ENCODE data around the gene SSBP2.

The SSBP2 gene

DNA sequence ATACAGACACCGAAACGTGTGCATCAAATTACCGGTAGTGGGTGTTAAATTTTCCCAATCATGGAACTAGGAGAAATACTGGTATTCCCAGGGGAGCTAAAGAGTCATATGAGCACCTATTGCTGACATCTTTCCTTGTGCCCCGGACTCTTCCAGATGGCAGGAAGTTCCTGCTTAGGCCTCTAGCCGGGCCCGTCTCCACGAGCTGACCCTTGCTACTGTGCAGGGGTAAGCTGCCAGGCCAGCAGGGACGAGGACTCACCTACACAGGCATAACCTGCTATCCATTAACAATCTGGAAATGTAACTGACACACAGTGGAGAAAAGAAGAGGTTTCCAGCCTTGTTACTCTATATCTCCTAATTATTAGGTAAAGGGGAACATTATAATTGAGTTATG is 16.2 kb upstream of the SSBP2 start:
- DNase-seq (ENCODE audit: low read depth in 2 of 2), result no peak

DNA sequence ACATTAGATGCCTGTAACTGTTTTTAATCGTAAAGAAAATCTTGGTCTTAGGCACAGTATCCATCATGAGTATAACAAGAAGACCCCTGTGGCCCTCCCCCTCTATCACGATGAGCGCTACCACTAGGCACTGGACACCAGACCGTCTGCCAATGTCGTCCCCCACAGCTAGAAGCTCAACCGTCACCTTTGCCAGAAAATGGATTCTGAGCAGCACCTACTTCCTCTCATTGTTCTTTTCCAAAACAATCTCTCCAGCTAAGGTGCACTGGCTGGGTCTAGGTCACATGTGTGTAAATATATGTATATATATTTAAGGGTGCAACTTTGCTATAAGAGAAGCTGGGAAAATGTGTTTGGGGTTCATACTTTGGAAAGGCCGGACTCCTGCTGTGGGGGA is 15.7 kb upstream of the SSBP2 start:
- no peak for DNase-seq (ENCODE audit: low read depth in 2 of 2)

DNA sequence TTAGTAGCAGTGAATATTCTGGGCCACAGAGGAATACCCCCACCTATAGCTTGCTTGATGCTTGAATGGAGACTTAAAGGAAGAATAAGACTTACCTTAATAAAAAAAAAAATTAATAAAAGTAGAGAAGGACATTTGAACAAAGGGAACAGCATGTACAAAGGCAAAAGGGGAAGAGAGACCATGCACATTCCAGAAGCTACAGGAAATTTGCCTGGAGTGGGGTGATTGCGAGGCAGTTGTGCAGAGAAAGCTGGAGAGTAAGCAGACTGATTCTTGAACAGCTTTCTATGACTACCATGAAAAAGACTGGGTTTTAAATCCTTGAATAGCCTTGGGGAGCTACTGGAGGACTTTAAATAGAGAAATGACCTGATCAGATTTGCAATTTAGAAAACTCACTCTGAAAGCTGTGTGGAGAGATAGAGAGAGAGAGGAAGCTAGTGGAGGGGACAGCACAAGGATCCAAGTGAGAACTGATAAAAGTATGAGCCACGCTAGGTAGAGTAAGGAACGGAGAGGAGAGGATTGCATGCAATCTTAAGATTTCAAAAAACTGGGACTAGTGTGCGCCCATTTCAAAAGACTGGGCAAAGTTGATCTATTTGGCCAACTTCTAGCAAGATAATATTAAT is 12.5 kb upstream of the SSBP2 start:
- DNase-seq (ENCODE audit: low read depth in 2 of 2), result no peak

DNA sequence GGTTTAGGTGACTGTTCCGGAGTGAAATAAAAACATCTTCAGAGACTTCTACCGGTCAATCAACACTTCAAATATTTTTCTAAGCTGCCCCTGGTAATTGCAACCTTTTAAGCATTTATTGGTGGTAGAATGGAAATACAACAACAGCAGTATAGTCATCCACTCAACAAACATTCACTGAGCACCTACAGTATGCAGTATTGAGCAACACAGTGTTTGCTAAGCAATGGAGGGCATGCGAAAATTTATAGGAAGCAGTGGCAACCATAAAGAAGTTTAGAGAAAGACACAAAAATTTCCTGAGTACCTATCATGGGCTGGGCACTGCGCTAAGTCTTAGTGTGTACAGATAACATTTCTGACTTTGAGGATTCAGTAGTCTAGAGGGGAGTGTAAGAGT is 12.0 kb upstream of the SSBP2 start:
- DNase-seq (ENCODE audit: low read depth in 2 of 2), result no peak

DNA sequence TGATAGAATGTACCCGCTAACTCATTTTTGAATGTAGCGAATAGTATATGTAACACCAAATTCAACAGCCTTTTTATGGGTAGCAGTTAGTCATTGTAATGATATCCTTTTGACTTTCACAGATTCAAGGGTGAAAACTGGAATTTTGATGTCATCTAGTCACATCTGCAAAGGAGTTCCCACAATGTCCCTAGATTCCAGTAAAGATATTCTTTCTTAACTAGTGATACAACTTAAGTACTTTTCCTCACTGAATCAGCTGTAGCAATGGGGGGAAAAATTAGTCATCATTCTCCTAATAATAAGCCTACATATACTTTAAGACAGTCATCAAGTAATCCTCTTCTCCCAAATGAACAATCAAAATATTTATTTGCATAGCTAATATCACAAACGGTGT is 11.5 kb upstream of the SSBP2 start:
- DNase-seq (ENCODE audit: low read depth in 2 of 2), result no peak

DNA sequence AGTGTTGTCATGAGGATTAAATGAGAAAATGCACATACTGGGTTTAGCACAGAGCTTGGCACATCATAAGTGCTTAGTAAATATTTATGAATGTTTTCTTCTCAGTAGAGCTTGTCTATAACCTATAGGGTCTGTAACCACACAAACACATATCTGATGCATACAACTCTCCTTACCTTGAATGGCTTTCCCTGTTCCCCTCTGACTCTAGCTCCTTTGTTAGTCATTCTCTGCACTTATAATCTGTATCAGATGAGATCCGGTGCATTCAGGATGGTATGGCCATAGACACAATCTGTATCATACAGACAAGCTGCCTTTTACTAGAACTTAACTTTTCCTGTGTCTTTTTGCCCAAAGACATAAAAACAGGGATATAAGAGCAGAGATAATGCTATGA is 11.1 kb upstream of the SSBP2 start:
- DNase-seq (ENCODE audit: low read depth in 2 of 2), result no peak

DNA sequence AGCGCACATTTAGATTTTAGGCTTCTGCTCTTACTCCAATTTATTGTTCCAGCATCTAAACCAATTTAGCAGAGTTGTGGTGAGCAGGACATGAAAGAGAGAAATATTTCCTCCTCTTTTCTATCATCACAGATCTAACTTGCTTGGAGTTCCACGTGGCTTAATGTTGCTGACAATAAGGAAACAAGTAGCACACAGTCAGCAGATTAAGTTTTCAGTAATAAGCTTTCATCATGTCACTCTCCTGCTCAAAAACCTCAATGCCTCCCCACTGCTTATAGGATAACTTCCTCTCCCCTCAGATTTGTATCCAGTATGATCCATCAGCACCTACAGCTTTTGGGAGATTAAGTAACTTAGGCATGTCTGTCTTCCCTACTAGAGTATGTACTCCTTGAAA is 10.4 kb upstream of the SSBP2 start:
- no peak for DNase-seq (ENCODE audit: low read depth in 2 of 2)

DNA sequence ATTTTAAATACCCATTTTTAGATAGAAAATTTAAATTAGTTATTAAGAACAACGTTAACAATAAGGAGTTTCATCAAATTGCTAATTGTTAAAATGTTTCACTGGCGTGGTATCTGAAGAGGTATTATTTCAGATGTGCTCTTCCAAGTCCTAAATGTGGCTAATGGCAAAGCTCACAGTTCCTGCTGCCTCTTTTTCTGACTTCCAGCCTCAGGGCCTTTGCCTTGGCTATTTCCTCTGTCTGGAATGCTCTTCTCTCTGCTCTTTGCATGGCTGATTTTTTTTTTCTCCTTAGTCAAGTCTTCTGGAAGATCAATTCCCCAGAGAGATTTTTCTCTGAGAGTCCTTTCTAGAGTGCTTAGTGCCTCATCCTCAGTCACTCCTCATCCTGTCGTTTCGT is 9.6 kb upstream of the SSBP2 start:
- DNase-seq (ENCODE audit: low read depth in 2 of 2), result no peak

DNA sequence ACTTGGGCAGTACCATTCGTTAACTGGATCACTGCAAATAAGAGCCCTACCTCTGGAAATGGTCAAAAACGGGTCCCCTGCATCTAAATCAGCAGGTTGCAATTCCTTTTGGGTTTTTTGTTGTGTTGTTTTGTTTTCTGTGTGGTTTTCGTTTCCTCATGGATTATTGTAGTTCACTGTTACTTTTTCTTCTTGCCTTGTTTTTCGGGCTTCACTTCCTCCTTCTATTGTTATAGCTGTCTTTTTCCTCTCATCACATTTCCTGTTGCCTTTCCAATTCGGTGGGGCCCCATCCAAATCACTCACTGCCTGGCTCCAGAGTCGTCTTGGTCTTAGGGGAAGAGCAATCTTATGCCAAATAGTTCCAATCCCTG is 8.7 kb upstream of the SSBP2 start:
- no peak for DNase-seq (ENCODE audit: low read depth in 2 of 2)

DNA sequence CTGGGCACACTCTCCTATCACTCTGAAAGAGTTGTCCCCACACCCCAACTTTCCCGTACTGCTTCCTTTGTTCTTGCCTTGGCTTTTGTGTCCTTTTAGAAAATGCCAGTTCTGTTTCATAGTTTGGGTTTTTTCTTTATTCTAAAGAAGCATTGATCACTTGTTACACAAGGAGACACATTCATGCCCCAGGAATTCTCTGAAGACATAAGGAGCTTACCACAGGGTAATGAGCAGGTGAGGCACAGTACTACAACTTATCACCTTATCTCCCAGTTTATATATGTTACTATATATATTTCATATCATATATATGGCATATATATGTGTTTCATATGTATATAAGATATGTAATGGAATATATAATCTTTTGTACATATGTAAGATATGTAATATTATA is 6.5 kb upstream of the SSBP2 start:
- DNase-seq (ENCODE audit: low read depth in 2 of 2), result no peak

DNA sequence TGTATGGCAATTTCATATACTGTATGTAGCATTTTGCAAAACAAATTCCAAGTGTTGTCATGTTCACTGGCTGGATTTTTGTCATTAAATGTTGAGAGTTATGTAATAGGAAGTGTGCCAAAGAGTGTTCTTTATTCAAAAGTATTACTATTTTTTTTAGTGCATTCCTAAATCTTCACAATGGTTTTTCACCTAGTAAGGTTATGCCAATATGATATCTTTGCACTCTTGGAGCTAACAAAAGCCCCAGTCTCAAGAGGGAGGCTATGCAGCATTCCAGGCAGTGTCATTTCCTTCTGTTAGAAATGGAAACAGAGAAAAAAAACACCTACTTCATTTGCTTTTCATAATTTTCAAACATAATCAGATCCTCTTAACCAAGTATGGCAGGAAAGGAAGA is 5.1 kb upstream of the SSBP2 start:
- no peak for DNase-seq (ENCODE audit: low read depth in 2 of 2)

DNA sequence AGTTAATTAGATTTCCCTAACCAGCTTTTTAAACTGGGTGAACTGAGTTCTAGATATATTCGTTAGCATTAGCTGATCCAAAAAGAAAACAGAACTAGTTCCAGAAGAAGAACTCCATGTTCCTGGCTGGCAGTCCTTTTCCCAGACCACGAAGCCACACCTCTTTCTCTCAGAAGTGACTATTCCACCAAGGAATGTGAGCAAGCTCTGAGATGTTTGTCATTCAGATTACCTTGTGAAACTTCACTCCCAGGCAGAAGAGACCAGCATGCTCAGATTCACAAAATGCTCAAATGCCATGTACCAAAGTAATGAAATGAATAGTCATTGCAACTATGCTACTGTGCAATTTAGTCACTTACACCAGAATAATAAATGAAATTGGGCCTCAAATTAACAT is 4.4 kb upstream of the SSBP2 start:
- no peak for DNase-seq (ENCODE audit: low read depth in 2 of 2)

DNA sequence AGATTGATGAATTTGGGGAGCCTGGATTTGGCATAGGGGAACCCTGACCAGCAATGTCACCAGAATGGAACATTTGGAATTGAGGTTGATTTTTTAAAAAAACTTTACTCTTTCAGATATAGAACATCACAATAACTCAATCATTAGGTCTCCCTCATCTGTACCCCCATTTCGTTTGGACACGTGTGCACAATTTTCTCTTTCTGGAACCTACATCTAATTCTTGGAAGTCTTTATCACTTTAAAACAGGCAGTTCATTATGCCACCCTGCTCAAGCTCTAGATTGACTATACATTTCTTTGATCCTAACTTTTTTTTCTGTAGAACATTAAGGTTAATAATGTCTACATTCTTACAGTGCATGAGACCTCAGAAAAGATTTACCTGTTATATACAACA is 3.7 kb upstream of the SSBP2 start:
- no peak for DNase-seq (ENCODE audit: low read depth in 2 of 2)

DNA sequence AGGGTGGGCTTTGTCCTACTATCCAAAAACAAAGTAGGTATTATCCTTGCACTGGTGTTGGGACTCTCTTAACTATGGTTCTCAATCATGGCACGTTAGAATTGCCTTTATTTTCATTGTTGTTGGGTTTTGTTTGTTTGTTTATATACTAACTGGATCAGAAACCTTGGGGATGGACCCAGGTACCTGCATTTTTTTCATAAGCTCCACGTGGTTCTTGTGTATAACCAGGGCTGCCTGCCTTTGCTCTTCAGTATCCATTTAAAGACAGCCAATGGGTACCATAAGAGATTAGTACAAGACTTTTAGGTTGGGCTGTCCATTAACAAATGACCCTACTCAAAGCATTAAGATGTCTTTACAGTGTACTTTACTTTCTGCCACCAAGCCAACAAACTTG is 2.5 kb upstream of the SSBP2 start:
- no peak for DNase-seq (ENCODE audit: low read depth in 2 of 2)

DNA sequence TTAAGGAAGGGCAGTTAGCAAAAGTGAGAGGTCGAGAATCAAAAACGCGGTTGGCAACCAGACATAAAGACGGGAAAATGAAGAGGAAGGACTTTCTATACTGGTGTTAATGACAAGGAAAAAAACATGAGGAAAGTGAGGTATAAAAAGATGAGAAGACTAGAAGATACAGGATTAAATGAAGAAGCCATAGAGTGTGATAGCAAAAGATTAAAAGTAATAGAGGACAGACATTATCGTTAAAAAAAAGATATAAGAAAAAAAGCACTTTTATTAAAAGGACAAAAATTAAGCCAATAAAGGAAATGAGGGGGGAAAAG is 1.7 kb upstream of the SSBP2 start:
- DNase-seq (ENCODE audit: low read depth in 2 of 2), result no peak

DNA sequence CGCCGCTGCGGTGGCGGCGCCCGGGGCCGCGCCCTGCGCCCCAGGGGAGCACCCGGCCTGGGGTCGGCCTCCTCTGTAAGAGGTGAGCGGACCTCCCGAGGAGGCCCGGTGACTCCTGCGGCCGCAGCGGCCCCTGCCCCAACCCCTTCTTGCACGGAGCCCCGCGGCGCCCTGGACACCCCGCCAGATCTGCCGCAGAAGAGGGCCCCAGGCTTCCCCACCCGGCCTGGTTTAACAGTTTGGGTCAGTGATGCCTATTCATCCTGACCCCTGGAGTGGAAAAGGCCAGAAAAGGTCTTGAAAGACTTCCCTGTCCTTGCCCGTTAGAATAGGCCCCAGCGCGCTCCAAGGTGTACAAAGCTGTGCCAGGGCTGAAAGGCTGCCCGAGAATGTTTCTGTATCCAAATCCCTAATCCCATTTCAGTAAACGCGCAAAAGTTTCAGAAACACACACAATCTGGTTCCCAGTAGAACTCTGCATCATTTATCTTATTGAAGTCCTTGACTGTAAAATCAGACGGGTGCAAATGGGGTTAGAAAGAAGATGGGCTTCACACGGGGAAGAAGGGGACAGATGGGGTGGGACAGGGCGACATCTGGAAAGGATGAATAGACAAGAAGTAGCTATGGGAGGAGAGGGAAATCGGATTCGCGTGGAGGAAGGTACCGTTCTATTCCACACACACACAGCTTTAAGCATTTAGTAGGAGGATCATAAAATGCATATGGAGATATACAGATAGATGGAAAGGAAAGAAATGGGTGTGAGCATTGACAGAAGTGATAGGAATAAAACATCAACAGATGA is 1.1 kb upstream of the SSBP2 start:
- no peak for DNase-seq (ENCODE audit: low read depth in 2 of 2)

DNA sequence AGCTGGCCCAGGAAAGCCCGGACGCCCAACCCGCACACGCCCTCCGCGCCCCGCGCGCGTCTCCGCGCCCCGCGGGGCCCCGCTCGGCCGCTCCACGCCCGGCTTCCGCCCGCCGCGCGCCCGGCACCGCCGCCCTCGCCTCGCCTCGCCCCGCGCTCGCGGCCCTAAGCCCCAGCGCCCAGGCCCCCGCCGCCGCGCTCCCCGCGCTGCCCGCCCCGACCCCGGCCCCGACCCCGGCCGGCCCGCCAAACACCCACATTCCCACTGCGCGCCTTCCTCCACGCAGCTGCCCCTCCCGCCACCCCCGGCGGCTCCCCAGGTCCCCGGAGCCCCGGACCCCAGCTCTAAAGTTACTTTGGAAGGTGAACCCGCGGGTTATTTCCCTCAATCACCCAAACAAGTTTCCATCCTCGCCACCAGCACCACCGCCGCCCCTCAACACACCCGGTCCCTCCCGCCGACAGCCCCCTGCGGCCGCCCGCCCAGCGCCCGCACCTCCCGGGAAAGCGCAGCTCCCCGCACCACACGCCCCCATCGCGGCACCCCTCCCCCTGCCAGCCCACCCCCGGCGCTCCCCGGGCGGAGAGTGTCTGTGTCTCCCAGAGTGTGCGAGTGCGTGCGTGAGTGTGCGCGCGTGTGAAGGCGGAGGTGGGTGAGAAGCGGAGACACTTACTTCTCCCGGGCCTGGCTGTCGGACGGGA is 439 bp downstream of the SSBP2 start:
- DNase-seq (ENCODE audit: low read depth in 2 of 2), result no peak

DNA sequence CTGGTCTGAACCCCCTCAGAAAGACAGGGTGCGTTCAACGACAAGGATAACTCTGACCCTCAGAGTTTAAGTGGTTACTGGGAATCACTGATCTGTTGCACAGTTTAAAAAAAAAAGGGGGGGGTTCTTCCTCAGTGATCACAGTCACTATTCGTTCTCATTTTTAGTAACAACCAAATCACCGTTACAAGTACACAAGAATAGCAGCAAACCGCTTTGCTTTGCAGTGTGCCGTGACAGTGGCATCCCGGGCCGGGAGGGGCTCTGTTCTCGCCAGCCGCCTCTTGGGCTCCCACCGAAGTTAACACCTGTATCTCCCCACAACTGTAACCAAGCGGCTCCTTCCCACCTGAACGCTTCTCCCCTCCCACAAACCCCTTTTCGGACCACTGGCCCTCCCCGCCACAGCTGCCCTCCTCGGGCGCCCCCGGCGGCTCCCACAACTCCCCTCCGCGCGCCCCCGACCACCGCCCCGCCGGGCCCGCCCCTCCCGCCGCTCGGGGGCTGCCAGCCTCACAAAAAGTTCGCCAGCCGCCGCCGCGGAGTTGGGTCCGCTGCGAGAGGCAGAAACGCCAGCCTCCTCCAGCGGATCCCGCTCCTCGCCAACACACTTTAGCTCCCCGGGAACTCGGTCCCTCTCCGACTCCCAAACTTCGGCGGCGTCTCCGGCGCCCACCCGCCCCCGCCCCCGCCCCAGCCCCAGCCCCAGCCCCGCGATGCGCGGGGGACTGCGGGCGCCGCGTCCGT is 1.2 kb downstream of the SSBP2 start:
- DNase-seq (ENCODE audit: low read depth in 2 of 2), result peak in 1 of 2 donors; percentile 25

DNA sequence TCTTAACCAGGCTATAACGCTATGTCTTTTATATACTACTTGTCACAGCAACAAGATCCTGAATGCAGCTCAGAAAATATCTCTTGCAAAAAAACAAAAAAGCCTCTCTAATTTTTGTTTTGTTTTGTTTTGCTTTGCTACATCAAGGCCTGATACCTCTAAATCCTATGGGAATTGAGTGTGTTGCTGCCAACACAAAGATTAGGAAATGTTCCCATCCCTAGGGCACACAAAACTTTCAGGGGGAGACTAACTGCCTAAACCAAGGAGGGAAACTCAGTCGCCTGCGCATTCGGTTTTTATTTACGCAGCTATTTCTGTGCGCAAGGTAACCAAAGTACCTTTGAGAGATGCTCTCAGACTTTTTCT is 1.7 kb downstream of the SSBP2 start:
- DNase-seq (ENCODE audit: low read depth in 2 of 2), result no peak

DNA sequence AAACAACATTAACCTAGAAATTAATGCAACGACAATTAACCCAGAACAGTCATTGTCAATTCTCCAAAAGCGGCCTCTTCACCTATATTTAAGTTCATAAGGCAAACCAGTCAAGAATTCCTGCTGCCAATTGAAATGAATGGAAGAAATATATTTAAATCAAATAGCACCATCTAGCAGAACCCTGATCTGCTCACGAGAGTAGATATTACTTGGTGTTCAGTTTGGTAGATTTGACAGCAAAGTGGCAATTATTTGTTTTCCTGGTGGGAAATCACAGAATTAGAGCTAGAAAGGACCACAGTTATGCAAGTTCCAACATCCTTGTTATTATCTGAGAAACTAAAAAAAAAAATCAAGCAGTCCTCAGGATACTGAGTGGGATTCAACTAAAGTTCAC is 2.3 kb downstream of the SSBP2 start:
- DNase-seq (ENCODE audit: low read depth in 2 of 2), result no peak

DNA sequence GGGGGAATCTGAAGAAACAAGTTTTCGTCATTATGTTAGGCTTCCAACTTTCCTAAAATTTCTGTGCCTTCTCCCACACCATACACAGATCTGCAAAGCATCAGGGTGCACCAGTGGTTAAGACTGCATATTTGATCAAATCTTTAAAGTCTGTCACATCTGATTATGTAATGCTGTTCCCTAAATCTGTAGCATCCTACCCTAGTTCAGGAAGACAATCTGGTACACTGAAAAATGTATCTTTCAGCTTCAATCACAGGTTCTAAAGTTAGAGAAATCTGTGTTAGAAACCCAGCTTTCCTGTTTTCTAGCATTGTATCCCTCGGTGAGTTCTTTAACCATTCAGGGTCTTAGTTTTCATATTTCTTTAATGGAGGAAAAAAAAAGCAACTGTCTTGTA is 3.9 kb downstream of the SSBP2 start:
- DNase-seq (ENCODE audit: low read depth in 2 of 2), result no peak

DNA sequence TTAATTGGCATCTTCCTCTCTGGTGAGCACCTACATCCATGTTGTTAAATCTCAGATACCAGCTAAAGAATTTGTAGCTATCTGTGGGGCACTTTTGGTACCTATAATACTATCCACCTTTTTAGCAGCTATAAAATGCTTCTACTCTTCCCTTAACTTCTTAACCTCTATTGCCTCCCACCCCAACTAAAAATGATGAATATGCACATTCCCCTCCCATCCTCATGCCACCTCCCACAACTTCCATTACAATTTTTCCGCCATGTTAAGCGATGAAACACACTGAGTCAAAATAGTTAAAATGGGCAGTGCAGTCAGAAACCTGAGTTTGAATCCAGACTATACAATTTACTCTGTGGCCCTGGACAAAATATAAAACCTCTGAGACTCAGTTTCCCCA is 10.1 kb downstream of the SSBP2 start:
- no peak for DNase-seq (ENCODE audit: low read depth in 2 of 2)

DNA sequence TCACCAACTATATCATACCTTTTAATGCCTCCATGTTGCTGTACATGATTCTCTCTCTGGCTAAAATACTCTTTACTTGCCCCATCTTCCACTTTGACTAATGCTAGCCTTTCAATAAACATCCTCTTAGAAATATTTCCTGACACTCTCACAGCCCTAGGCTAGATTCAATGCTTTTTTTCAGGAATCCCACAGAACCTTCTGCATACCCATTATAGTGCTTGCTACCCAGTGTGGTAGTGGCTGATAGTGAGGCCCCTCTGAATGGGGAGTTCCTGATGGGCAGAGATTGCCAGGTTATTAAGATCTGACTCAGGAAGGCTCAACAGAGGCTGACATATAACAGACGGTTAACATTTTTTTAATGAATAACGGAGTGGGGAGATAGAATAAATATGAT is 11.6 kb downstream of the SSBP2 start:
- no peak for DNase-seq (ENCODE audit: low read depth in 2 of 2)

Measured in stimulated activated CD4-positive, alpha-beta T cell treated with anti-CD3 and anti-CD28 coated beads, Interleukin-1b, Interleukin-23, amount 100 ng/mL, for 1 hour (primary cell).